HepG2 (cell line): Measurements from ENCODE around the gene RPS19BP1. TPM values are rescaled to one million over a fixed set of nuclear protein-coding genes. Genes with fewer than 3 reads are reported as not detected.

ENCODE experiments used
- CAMTA2 ChIP-seq: sonication (generic); formaldehyde crosslinking; IDR thresholded peaks from 2 replicates; pipeline ENCODE4 v1.4.0; 2020; ENCODE audit warnings: mild to moderate bottlenecking, missing genetic modification reagents, borderline replicate concordance
- EED ChIP-seq: sonication (generic); formaldehyde crosslinking; IDR thresholded peaks from 2 replicates; pipeline ENCODE4 v1.5.0; 2020; ENCODE audit warnings: mild to moderate bottlenecking, missing genetic modification reagents
- FOXC1 ChIP-seq: sonication (generic); formaldehyde crosslinking; IDR thresholded peaks from 2 replicates; pipeline ENCODE4 v1.8.0; 2022; ENCODE audit warnings: mild to moderate bottlenecking, missing genetic modification reagents, borderline replicate concordance
- HNRNPL ChIP-seq: fragments of 200-400 bp; formaldehyde crosslinking; IDR thresholded peaks from 2 replicates; pipeline ENCODE4 v1.6.1; 2017; ENCODE audit warnings: mild to moderate bottlenecking, low read depth, low read length
- HNRNPLL ChIP-seq: fragments of 200-400 bp; formaldehyde crosslinking; IDR thresholded peaks from 2 replicates; pipeline ENCODE4 v1.6.1; 2017; ENCODE audit warnings: mild to moderate bottlenecking, low read depth, low read length; ENCODE audit not compliant: poor library complexity, severe bottlenecking
- KMT2A ChIP-seq: sonication (generic); formaldehyde crosslinking; IDR thresholded peaks from 2 replicates; pipeline ENCODE4 v1.4.0; 2020; ENCODE audit warnings: missing genetic modification reagents
- STAT5B ChIP-seq: sonication (generic); formaldehyde crosslinking; IDR thresholded peaks from 2 replicates; pipeline ENCODE4 v1.4.0; 2020; ENCODE audit warnings: missing genetic modification reagents
- YY1 ChIP-seq: IDR thresholded peaks from 2 replicates; pipeline ENCODE4 v1.6.1; 2011; ENCODE audit warnings: low read length, low read depth, moderate library complexity, mild to moderate bottlenecking; ENCODE audit not compliant: insufficient read depth, insufficient replicate concordance
- ZBTB3 ChIP-seq: sonication (generic); formaldehyde crosslinking; IDR thresholded peaks from 2 replicates; pipeline ENCODE4 v1.4.0; 2020; ENCODE audit warnings: low read depth, mild to moderate bottlenecking, moderate library complexity, missing genetic modification reagents, borderline replicate concordance
- ZNF124 ChIP-seq: sonication (generic); formaldehyde crosslinking; IDR thresholded peaks from 2 replicates; pipeline ENCODE4 v1.4.0; 2020; ENCODE audit warnings: missing genetic modification reagents
- ZNF180 ChIP-seq: sonication (generic); formaldehyde crosslinking; IDR thresholded peaks from 2 replicates; pipeline ENCODE4 v1.4.0; 2020; ENCODE audit warnings: low read depth, missing genetic modification reagents, borderline replicate concordance
- ZNF275 ChIP-seq: sonication (generic); formaldehyde crosslinking; IDR thresholded peaks from 2 replicates; pipeline ENCODE4 v1.8.0; 2022; ENCODE audit warnings: missing genetic modification reagents, mild to moderate bottlenecking, inconsistent platforms, borderline replicate concordance
- ZNF510 ChIP-seq: sonication (generic); formaldehyde crosslinking; IDR thresholded peaks from 2 replicates; pipeline ENCODE4 v1.4.0; 2020; ENCODE audit warnings: low read depth, mild to moderate bottlenecking, missing genetic modification reagents
- ZNF687 ChIP-seq: sonication (generic); formaldehyde crosslinking; IDR thresholded peaks from 2 replicates; pipeline ENCODE4 v1.5.1; 2020; ENCODE audit warnings: mild to moderate bottlenecking, missing genetic modification reagents, moderate library complexity
- ZNF747 ChIP-seq: sonication (generic); formaldehyde crosslinking; IDR thresholded peaks from 2 replicates; pipeline ENCODE4 v1.8.1; 2023; ENCODE audit warnings: missing genetic modification reagents, mild to moderate bottlenecking, borderline replicate concordance
- ZNF775 ChIP-seq: sonication (generic); formaldehyde crosslinking; IDR thresholded peaks from 2 replicates; pipeline ENCODE4 v1.4.0; 2020; ENCODE audit warnings: missing genetic modification reagents, mild to moderate bottlenecking, moderate library complexity, borderline replicate concordance
- polyA plus RNA-seq, 8 experiments: library from polyadenylated mRNA; depleted of rRNA in 3 of 8; stranded (reverse) in 7 of 8; unstranded in 1 of 8; fragments of >200 nt; fragmentation: Illumina TruSeq in 4 of 8; extraction: Trizol in 4 of 8; gene quantifications; 2 replicates each; pipeline versions ENCODE4 v1.2.1 to v1.2.3, GENCODE V29; 2011 to 2016; ENCODE audit warnings: low read depth in 4 of 8, missing spikeins in 1 of 8, mixed read lengths in 1 of 8; ENCODE audit not compliant: insufficient read depth in 1 of 8
- total RNA-seq, 5 experiments: library from RNA; depleted of rRNA; stranded (reverse); fragments of >200 nt; fragmentation: Illumina TruSeq; extraction: Trizol; gene quantifications; 2 replicates each; pipeline ENCODE4 v1.2.3, GENCODE V29; 2016; ENCODE audit warnings: low read depth in 1 of 5
- TF ChIP-seq, protein P1 (sequence below): sonication (generic); formaldehyde crosslinking; IDR thresholded peaks from 2 replicates; pipeline ENCODE4 v1.4.0; 2020; ENCODE audit warnings: missing genetic modification reagents, borderline replicate concordance

RPS19BP1 gene
- total and polyA plus RNA-seq, 2 of the 13 experiments (the other 11 are each of a cell fraction or from before 2014, with no cell fraction given) = 44.3 to 81.3 TPM

DNA sequence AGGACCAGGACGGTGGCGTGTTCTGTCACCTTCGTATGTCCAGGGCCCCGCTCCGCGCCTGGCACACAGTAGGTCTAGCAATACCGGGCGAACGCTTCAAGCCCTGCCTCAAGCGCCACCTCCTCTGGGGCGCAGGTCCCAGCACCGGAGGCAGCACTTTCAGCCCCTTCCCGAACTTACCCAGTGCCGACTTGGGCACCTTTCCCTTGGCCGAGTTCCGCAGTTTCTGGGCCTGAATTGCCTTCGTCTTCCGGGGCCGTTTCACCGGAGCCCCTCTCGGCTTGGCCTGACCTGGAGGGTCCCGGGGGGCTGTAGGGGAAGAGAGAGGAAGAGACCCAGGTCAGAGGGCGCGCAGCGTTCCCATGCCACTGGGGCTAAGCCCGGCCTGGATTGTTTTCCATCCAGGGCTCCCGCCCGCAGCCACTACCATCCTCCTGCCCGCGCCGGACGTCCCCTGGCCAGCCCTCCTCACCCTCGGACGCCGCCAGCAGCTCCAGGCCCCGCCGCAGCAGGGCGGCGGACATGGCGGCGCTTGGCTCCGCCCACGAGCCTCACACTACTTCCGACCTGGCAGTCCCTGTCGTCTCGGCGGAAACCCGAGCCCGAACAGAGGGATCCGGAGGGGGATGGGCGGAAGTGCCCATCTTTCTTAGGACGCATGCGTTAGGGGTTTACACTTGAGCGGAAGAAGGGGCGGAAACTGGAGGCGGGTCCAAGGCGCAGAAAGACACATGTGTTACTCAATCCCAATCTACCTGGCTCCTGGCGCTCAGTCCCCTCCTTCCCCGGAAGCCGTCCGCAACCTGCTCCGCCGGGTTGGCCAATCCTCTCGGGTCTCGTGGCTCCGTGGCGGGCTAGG lies at the start of gene RPS19BP1 (continued):
- no peak; the same call in 1 of the 2 replicates for TF ChIP-seq ZNF275
- TF ChIP-seq ZBTB3 = no peak
- 0 out of 2 replicates have a peak, but pooled peaks have one; percentile 67 for TF ChIP-seq ZNF124 (CRISPR knock-in tag)
- TF ChIP-seq FOXC1 (CRISPR knock-in tag) = peak; percentile 92
- no peak for TF ChIP-seq ZNF180 (CRISPR knock-in tag)
- TF ChIP-seq ZNF687 = peak; percentile 84
- peak; percentile 82 for TF ChIP-seq KMT2A (CRISPR knock-in tag)
- TF ChIP-seq HNRNPLL = peak; percentile 76
- TF ChIP-seq ZNF775 = no peak
- TF ChIP-seq, protein P1, sequence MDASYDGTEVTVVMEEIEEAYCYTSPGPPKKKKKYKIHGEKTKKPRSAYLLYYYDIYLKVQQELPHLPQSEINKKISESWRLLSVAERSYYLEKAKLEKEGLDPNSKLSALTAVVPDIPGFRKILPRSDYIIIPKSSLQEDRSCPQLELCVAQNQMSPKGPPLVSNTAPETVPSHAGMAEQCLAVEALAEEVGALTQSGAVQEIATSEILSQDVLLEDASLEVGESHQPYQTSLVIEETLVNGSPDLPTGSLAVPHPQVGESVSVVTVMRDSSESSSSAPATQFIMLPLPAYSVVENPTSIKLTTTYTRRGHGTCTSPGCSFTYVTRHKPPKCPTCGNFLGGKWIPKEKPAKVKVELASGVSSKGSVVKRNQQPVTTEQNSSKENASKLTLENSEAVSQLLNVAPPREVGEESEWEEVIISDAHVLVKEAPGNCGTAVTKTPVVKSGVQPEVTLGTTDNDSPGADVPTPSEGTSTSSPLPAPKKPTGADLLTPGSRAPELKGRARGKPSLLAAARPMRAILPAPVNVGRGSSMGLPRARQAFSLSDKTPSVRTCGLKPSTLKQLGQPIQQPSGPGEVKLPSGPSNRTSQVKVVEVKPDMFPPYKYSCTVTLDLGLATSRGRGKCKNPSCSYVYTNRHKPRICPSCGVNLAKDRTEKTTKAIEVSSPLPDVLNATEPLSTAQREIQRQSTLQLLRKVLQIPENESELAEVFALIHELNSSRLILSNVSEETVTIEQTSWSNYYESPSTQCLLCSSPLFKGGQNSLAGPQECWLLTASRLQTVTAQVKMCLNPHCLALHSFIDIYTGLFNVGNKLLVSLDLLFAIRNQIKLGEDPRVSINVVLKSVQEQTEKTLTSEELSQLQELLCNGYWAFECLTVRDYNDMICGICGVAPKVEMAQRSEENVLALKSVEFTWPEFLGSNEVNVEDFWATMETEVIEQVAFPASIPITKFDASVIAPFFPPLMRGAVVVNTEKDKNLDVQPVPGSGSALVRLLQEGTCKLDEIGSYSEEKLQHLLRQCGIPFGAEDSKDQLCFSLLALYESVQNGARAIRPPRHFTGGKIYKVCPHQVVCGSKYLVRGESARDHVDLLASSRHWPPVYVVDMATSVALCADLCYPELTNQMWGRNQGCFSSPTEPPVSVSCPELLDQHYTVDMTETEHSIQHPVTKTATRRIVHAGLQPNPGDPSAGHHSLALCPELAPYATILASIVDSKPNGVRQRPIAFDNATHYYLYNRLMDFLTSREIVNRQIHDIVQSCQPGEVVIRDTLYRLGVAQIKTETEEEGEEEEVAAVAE (CRISPR knock-in tag) = peak; percentile 55; the same call in 1 of the 2 replicates
- peak; percentile 3; the same call in 1 of the 2 replicates for TF ChIP-seq STAT5B
- TF ChIP-seq HNRNPL = 0 out of 2 replicates have a peak, but pooled peaks have one; percentile 30
- no peak; the same call in 1 of the 2 replicates for TF ChIP-seq ZNF747 (CRISPR knock-in tag)
- 0 out of 2 replicates have a peak, but pooled peaks have one; percentile 45 for TF ChIP-seq ZNF510 (CRISPR knock-in tag)
- TF ChIP-seq EED (CRISPR knock-in tag) = peak; percentile 26; the same call in 1 of the 2 replicates
- TF ChIP-seq CAMTA2 (CRISPR knock-in tag) = no peak
- TF ChIP-seq YY1 = peak; percentile 94
